Hepatocyte (in vitro differentiated cells): ENCODE data around the gene SPECC1. TPM values are rescaled to one million over a fixed set of nuclear protein-coding genes. Genes with fewer than 3 reads are reported as not detected.

Experiments
- DNase-seq: peaks from one replicate; pipeline ENCODE4 v3.0.0-alpha.2; 2016; ENCODE audit warnings: low spot score
- H2AFZ ChIP-seq: fragments of 200-600 bp; sonication (generic); 2 replicates; pipeline ENCODE4 v1.6.0; 2016; ENCODE audit warnings: antibody characterized with exemption, mild to moderate bottlenecking
- H3K27ac ChIP-seq: fragments of 200-600 bp; sonication (generic); 2 replicates; pipeline ENCODE4 v1.5.1; 2016; ENCODE audit warnings: mild to moderate bottlenecking
- H3K27me3 ChIP-seq: fragments of 200-600 bp; sonication (generic); 2 replicates; pipeline ENCODE4 v1.6.1; 2016
- H3K36me3 ChIP-seq: fragments of 200-600 bp; sonication (generic); replicated peaks from 2 replicates; pipeline ENCODE4 v1.5.1; 2016; ENCODE audit warnings: low read depth; ENCODE audit not compliant: insufficient read depth
- H3K4me1 ChIP-seq: fragments of 200-600 bp; sonication (generic); 2 replicates; pipeline ENCODE4 v1.5.1; 2016; ENCODE audit warnings: mild to moderate bottlenecking, moderate library complexity; ENCODE audit not compliant: insufficient read depth
- H3K4me2 ChIP-seq: fragments of 200-600 bp; sonication (generic); 2 replicates; pipeline ENCODE4 v1.6.0; 2016
- H3K4me3 ChIP-seq: fragments of 200-600 bp; sonication (generic); 2 replicates; pipeline ENCODE4 v1.5.1; 2016; ENCODE audit warnings: mild to moderate bottlenecking
- H3K79me2 ChIP-seq: fragments of 200-600 bp; sonication (generic); 2 replicates; pipeline ENCODE4 v1.6.0; 2017; ENCODE audit warnings: mild to moderate bottlenecking
- H3K9me2 ChIP-seq: fragments of 200-600 bp; sonication (generic); replicated peaks from 2 replicates; pipeline ENCODE4 v1.6.0; 2017; ENCODE audit warnings: mild to moderate bottlenecking; ENCODE audit not compliant: insufficient read depth
- H3K9me3 ChIP-seq: fragments of 200-600 bp; sonication (generic); 2 replicates; pipeline ENCODE4 v1.5.1; 2016; ENCODE audit warnings: low read depth, mild to moderate bottlenecking
- H4K20me1 ChIP-seq: fragments of 200-600 bp; sonication (generic); 2 replicates; pipeline ENCODE4 v1.6.0; 2016; ENCODE audit warnings: mild to moderate bottlenecking; ENCODE audit not compliant: insufficient read depth, poor library complexity, severe bottlenecking
- EZH2 ChIP-seq: fragments of 200-600 bp; sonication (generic); IDR thresholded peaks from 2 replicates; pipeline ENCODE4 v1.6.1; 2016; ENCODE audit warnings: antibody characterized with exemption, mild to moderate bottlenecking, borderline replicate concordance
- EZH2phosphoT487 ChIP-seq: fragments of 200-600 bp; sonication (generic); IDR thresholded peaks from one replicate; pipeline ENCODE4 v1.6.1; 2018; ENCODE audit warnings: antibody characterized with exemption, mild to moderate bottlenecking, low read depth, moderate library complexity; ENCODE audit not compliant: unreplicated experiment, severe bottlenecking
- WGBS: methylation state at CpG from one replicate; pipeline ENCODE4 v1.1.6; 2016; ENCODE audit warnings: low lambda C conversion rate; ENCODE audit errors: missing lambda C conversion rate; 5-methylcytosine and 5-hydroxymethylcytosine counted together
- polyA plus RNA-seq: library from polyadenylated mRNA; unstranded; fragments of >200 nt; fragmentation: Nextera tagmentation; extraction: Ambion mirVana; gene quantifications from 2 replicates; pipeline ENCODE4 v1.2.1, GENCODE V29; 2016
- total RNA-seq: library from RNA; depleted of rRNA; stranded (reverse); fragments of >200 nt; gene quantifications from 2 replicates; pipeline ENCODE4 v1.2.3, GENCODE V29; 2014
- TF ChIP-seq, protein P1 (sequence below): fragments of 200-600 bp; sonication (generic); IDR thresholded peaks from 2 replicates; pipeline ENCODE4 v1.5.1; 2016; ENCODE audit warnings: antibody characterized with exemption, mild to moderate bottlenecking; ENCODE audit not compliant: poor library complexity

Gene SPECC1
- total and polyA plus RNA-seq, 2 experiments from 2014 or later = 20.4 to 57.5 TPM

- 58% methylated on average over 9 of the region's 9 CpGs for WGBS
- H3K27me3 ChIP-seq = no peaks in the 10 kb centered on the region
- H3K36me3 ChIP-seq = no peaks in the 10 kb centered on the region
- H3K4me3 ChIP-seq = no peak overlapping the region
- peak overlapping the region; percentile 94 for H3K27ac ChIP-seq
- no peaks in the 10 kb centered on the region for H3K9me2 ChIP-seq
- H2AFZ ChIP-seq = no peak overlapping the region
- TF ChIP-seq, protein P1, sequence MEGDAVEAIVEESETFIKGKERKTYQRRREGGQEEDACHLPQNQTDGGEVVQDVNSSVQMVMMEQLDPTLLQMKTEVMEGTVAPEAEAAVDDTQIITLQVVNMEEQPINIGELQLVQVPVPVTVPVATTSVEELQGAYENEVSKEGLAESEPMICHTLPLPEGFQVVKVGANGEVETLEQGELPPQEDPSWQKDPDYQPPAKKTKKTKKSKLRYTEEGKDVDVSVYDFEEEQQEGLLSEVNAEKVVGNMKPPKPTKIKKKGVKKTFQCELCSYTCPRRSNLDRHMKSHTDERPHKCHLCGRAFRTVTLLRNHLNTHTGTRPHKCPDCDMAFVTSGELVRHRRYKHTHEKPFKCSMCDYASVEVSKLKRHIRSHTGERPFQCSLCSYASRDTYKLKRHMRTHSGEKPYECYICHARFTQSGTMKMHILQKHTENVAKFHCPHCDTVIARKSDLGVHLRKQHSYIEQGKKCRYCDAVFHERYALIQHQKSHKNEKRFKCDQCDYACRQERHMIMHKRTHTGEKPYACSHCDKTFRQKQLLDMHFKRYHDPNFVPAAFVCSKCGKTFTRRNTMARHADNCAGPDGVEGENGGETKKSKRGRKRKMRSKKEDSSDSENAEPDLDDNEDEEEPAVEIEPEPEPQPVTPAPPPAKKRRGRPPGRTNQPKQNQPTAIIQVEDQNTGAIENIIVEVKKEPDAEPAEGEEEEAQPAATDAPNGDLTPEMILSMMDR = no peak
- no peak for TF ChIP-seq EZH2phosphoT487
- TF ChIP-seq EZH2 = no peak
- no peaks in the 10 kb centered on the region for H3K9me3 ChIP-seq
- no peaks in the 10 kb centered on the region for H4K20me1 ChIP-seq
- H3K79me2 ChIP-seq = no peaks in the 10 kb centered on the region
- peaks cover 12% of the 10 kb centered on the region for H3K4me1 ChIP-seq
- DNase-seq = peak; percentile 45
- no peak overlapping the region for H3K4me2 ChIP-seq
Measured at GRCh38 chr17:20300436-20300934, 291.3 kb downstream of the SPECC1 start.

DNA sequence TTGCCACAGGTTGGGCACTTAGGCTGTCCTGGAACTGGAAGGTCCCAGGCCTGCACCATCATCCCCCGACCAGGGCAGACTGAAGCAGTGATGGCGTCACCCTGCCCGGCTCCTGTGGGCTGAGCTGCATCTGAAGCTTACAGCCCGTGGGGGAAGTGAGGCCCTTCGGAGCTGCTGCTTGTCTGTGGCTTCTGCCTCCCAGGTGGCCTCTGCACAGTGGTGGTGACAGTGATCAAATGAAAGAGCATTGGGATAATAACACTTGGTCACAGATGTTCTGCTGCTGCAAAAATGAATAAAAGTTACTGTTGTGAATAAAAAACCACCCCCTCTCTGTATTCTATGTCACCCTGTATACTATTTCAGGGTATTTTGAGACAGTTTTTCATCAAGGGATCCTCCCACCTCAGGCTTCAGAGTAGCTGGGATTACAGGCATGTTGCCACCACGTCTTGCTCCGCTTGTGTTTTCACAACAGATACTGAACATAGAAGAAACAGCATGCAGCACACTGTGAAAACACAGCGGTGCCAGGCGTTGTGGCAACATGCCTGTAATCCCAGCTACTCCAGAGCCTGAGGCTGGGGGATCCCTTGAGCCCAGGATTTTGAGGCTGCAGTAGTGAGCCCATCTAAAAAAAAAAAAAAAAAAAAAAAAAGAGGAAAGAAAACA is 293.2 kb downstream of the SPECC1 start:
- WGBS = 85% methylated on average over 9 of the region's 9 CpGs
- H3K4me2 ChIP-seq = no peak overlapping the region

GRCh38 chr17:20304961-20305360 is 295.8 kb downstream of the SPECC1 start:
- no peak overlapping the region for H3K4me3 ChIP-seq
- H3K9me2 ChIP-seq = no peaks in the 10 kb centered on the region
- no peaks in the 10 kb centered on the region for H3K79me2 ChIP-seq
- H3K9me3 ChIP-seq = peaks cover 21% of the 10 kb centered on the region
- DNase-seq = no peak
- peaks cover 12% of the 10 kb centered on the region for H3K4me1 ChIP-seq
- H2AFZ ChIP-seq = no peak overlapping the region
- no peaks in the 10 kb centered on the region for H4K20me1 ChIP-seq
- WGBS = 89% methylated on average over 5 of the region's 5 CpGs
- no peak overlapping the region for H3K27ac ChIP-seq
- H3K4me2 ChIP-seq = no peak overlapping the region
- TF ChIP-seq EZH2 (no peak), EZH2phosphoT487 (no peak)
- TF ChIP-seq, protein P1 = no peak
- no peaks in the 10 kb centered on the region for H3K36me3 ChIP-seq
- H3K27me3 ChIP-seq = no peaks in the 10 kb centered on the region

More for the DNA sequence above, 293.2 kb downstream of the SPECC1 start:
- Histone ChIP-seq H2AFZ (no peak overlapping the region), H3K79me2 (no peaks in the 10 kb centered on the region), H3K36me3 (no peaks in the 10 kb centered on the region), H3K27ac (no peak overlapping the region), H3K9me2 (no peaks in the 10 kb centered on the region), H3K27me3 (no peaks in the 10 kb centered on the region), H3K4me1 (peaks cover 12% of the 10 kb centered on the region), H3K4me3 (no peak overlapping the region), H4K20me1 (no peaks in the 10 kb centered on the region), H3K9me3 (peaks cover 16% of the 10 kb centered on the region)
- TF ChIP-seq, protein P1 = no peak
- TF ChIP-seq EZH2 (no peak), EZH2phosphoT487 (no peak)
- DNase-seq = peak; percentile 9
